GM12878 (cell line): ENCODE measurements around the gene COL9A3. TPM values are rescaled to one million over a fixed set of nuclear protein-coding genes. Genes with fewer than 3 reads are reported as not detected.

ENCODE experiments used
- ATAC-seq: fragments of 200-7000 bp; cut with Tn5 transposase; 3 replicates; pipeline ENCODE4 v1.9.1; 2020; ENCODE audit warnings: mild to moderate bottlenecking, moderate library complexity
- BruUV-seq: library from RNA; stranded (reverse); fragments of 400-500 nt; replicated peaks from 2 replicates; lab custom pipeline; 2021; lab: Mats Ljungman, UMichigan
- CTCF ChIA-PET: fragments of 300-600 bp; sonication (Branson Sonifier 250); formaldehyde crosslinking; extraction: SDS; loops from one replicate; lab custom pipeline; 2021; ENCODE audit warnings: inconsistent platforms; lab: Yijun Ruan, JAX
- POLR2A ChIA-PET: fragments of 350-600 bp; formaldehyde crosslinking; extraction: SDS; loops from one replicate; lab custom pipeline; 2021; ENCODE audit warnings: inconsistent platforms; lab: Charles Lee
- RAD21 ChIA-PET: fragments of 300-600 bp; sonication (Branson Sonifier 250); formaldehyde crosslinking; loops from one replicate; lab custom pipeline; 2023; ENCODE audit warnings: antibody characterized with exemption; ENCODE audit not compliant: unreplicated experiment; lab: Charles Lee
- SMC1A ChIA-PET: fragments of 300-600 bp; sonication (Branson Sonifier 250); formaldehyde crosslinking; loops from one replicate; lab custom pipeline; 2023; ENCODE audit not compliant: unreplicated experiment, uncharacterized antibody; lab: Charles Lee
- DNase-seq: peaks from one replicate; pipeline ENCODE4 v3.0.0-alpha.2; 2011; ENCODE audit warnings: low read depth, low spot score
- FAIRE-seq: peaks from 3 replicates; lab custom pipeline; 2011; peaks lifted over from hg19 to GRCh38; lab: Jason Lieb, UNC
- H2AFZ ChIP-seq: 2 replicates; pipeline ENCODE4 v1.6.0; 2011; ENCODE audit warnings: low read depth, low read length, control low read depth; ENCODE audit not compliant: control insufficient read depth
- H3K27ac ChIP-seq: 2 replicates; pipeline ENCODE4 v1.5.1; 2011; ENCODE audit warnings: control low read depth; ENCODE audit not compliant: control insufficient read depth, insufficient read depth
- H3K27me3 ChIP-seq, 2 experiments: replicated peaks in 1 of 2; 2 replicates each; pipeline versions ENCODE4 v1.6.0 to v1.6.1; 2011; ENCODE audit warnings: low read length in 1 of 2; ENCODE audit not compliant: control insufficient read depth in 2 of 2, insufficient read depth in 2 of 2
- H3K36me3 ChIP-seq, 2 experiments: 2 replicates each; pipeline ENCODE4 v1.5.1; 2011; ENCODE audit warnings: low read length in 1 of 2; ENCODE audit not compliant: control insufficient read depth in 2 of 2, insufficient read depth in 2 of 2
- H3K4me1 ChIP-seq: 2 replicates; pipeline ENCODE4 v1.6.1; 2011; ENCODE audit warnings: mild to moderate bottlenecking, low read length, moderate library complexity, mixed read lengths; ENCODE audit not compliant: control insufficient read depth, insufficient read depth
- H3K4me2 ChIP-seq: 2 replicates; pipeline ENCODE4 v1.6.0; 2011; ENCODE audit warnings: control low read depth; ENCODE audit not compliant: control insufficient read depth, insufficient read depth
- H3K4me3 ChIP-seq: fragments of 200-600 bp; sonication (generic); 2 replicates; pipeline ENCODE4 v1.5.1; 2016
- H3K79me2 ChIP-seq: 2 replicates; pipeline ENCODE4 v1.6.0; 2011; ENCODE audit warnings: low read length; ENCODE audit not compliant: control insufficient read depth, insufficient read depth
- H3K9ac ChIP-seq: 2 replicates; pipeline ENCODE4 v1.8.0; 2011; ENCODE audit warnings: low read length, control low read depth, mixed read lengths; ENCODE audit not compliant: control insufficient read depth, insufficient read depth
- H3K9me3 ChIP-seq: replicated peaks from 3 replicates; pipeline ENCODE4 v1.5.1; 2011; ENCODE audit warnings: mild to moderate bottlenecking, low read length; ENCODE audit not compliant: control insufficient read depth, insufficient read depth
- H4K20me1 ChIP-seq: 2 replicates; pipeline ENCODE4 v1.6.0; 2011; ENCODE audit not compliant: control insufficient read depth, insufficient read depth
- DPF2 ChIP-seq: fragments of 450-650 bp; IDR thresholded peaks from 2 replicates; pipeline ENCODE4 v1.6.1; 2017; ENCODE audit warnings: mild to moderate bottlenecking
- FOS ChIP-seq: IDR thresholded peaks from 3 replicates; pipeline ENCODE4 v1.6.1; 2011; ENCODE audit warnings: borderline replicate concordance; ENCODE audit not compliant: insufficient read length; ENCODE audit errors: extremely low read depth
- GATAD2B ChIP-seq: fragments of 450-650 bp; conservative IDR thresholded peaks from 2 replicates; pipeline ENCODE4 v1.6.1; 2017; ENCODE audit warnings: low read depth, mild to moderate bottlenecking, moderate library complexity
- IRF4 ChIP-seq: IDR thresholded peaks from 2 replicates; pipeline ENCODE4 v1.6.1; 2011; ENCODE audit warnings: low read depth, low read length
- LARP7 ChIP-seq: fragments of 450-650 bp; IDR thresholded peaks from 2 replicates; pipeline ENCODE4 v1.6.1; 2017; ENCODE audit warnings: mild to moderate bottlenecking
- NR2C2 ChIP-seq: IDR thresholded peaks from 2 replicates; pipeline ENCODE4 v1.6.1; 2011; ENCODE audit warnings: borderline replicate concordance, low read depth; ENCODE audit not compliant: control insufficient read depth, insufficient read length
- POLR2AphosphoS5 ChIP-seq: IDR thresholded peaks from 2 replicates; pipeline ENCODE4 v1.6.1; 2011; ENCODE audit warnings: mild to moderate bottlenecking, low read length, inconsistent platforms
- RFX5 ChIP-seq: IDR thresholded peaks from 2 replicates; pipeline ENCODE4 v1.6.1; 2011; ENCODE audit warnings: low read depth, low read length, improper control_type of control experiment
- STAT1 ChIP-seq: fragments of 450-650 bp; conservative IDR thresholded peaks from 2 replicates; pipeline ENCODE4 v1.6.1; 2014; ENCODE audit warnings: antibody characterized with exemption, mild to moderate bottlenecking
- STAT3 ChIP-seq: IDR thresholded peaks from 2 replicates; pipeline ENCODE4 v1.6.1; 2011; ENCODE audit warnings: low read depth, low read length, improper control_type of control experiment
- SUZ12 ChIP-seq: fragments of 200-600 bp; sonication (generic); IDR thresholded peaks from one replicate; pipeline ENCODE4 v1.6.1; 2018; ENCODE audit warnings: antibody characterized with exemption, mild to moderate bottlenecking; ENCODE audit not compliant: unreplicated experiment
- ZNF207 ChIP-seq: fragments of 450-650 bp; IDR thresholded peaks from 2 replicates; pipeline ENCODE4 v1.6.1; 2014; ENCODE audit warnings: antibody characterized with exemption, mild to moderate bottlenecking, borderline replicate concordance
- ZNF217 ChIP-seq: fragments of 450-650 bp; IDR thresholded peaks from 2 replicates; pipeline ENCODE4 v1.6.1; 2017; ENCODE audit warnings: antibody characterized with exemption, mild to moderate bottlenecking
- WGBS: methylation state at CpG from one replicate; pipeline ENCODE4 v1.1.6; 2016; ENCODE audit warnings: low lambda C conversion rate; ENCODE audit not compliant: insufficient replicate concordance, insufficient coverage; ENCODE audit errors: missing lambda C conversion rate; 5-methylcytosine and 5-hydroxymethylcytosine counted together
- in situ Hi-C: fragments of 300-500 bp; cut with MboI; formaldehyde crosslinking; loops from 9 replicates; pipeline ENCODE4 v1.14.3; 2018; ENCODE audit warnings: mixed read lengths
- intact Hi-C: fragments of 100-400 bp; cut with micrococcal nuclease; formaldehyde crosslinking; loops from one replicate; pipeline ENCODE4 v1.14.2; 2022; ENCODE audit not compliant: unreplicated experiment
- polyA plus RNA-seq, 11 experiments: library from polyadenylated mRNA; depleted of rRNA in 4 of 11; unstranded in 6 of 11; stranded (reverse) in 5 of 11; fragments of >200 nt; fragmentation: Nextera tagmentation in 4 of 11; fragmentation: Illumina TruSeq in 1 of 11; extraction: Ambion mirVana in 4 of 11; extraction: Trizol in 1 of 11; gene quantifications; 1 replicate in 1 of 11; 2 replicates in 10 of 11; pipeline versions ENCODE4 v1.2.1 to v1.2.3, GENCODE V29; 2011 to 2016; ENCODE audit warnings: inconsistent platforms in 2 of 11, missing spikeins in 2 of 11, low read depth in 1 of 11
- total RNA-seq, 4 experiments: library from RNA; depleted of rRNA in 3 of 4; stranded (reverse); fragments of >200 nt in 3 of 4; fragmentation: Illumina TruSeq in 1 of 4; extraction: Trizol in 1 of 4; gene quantifications; 2 replicates each; pipeline versions ENCODE4 v1.2.1 to v1.2.3, GENCODE V29; 2013 to 2021
- TF ChIP-seq, protein P1 (sequence below): fragments of 450-650 bp; IDR thresholded peaks from 2 replicates; pipeline ENCODE4 v1.6.1; 2017; ENCODE audit warnings: antibody characterized with exemption, mild to moderate bottlenecking, moderate library complexity

The COL9A3 gene
- total and polyA plus RNA-seq, 10 of the 15 experiments (the other 5 are each of a cell fraction or from before 2014, with no cell fraction given) = 0.09 to 1.7 (median 0.63) TPM; not detected in 1

DNA sequence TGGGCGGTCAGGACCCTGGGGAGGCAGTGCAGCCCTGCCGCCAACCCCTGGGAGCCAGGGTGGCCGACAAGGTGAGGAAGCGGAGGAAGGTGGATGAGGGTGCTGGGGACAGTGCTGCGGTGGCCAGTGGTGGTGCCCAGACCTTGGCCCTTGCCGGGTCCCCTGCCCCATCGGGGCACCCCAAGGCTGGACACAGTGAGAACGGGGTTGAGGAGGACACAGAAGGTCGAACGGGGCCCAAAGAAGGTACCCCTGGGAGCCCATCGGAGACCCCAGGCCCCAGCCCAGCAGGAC, 4.0 kb upstream of the COL9A3 start:
- Histone ChIP-seq H3K4me2 (no peak overlapping the region), H3K9me3 (no peaks in the 10 kb centered on the region), H3K4me3 (no peak overlapping the region), H3K36me3 (peaks cover 9 to 32% of the 10 kb centered on the region in 2 experiments; a peak in 3 of 4 replicates), H3K79me2 (no peaks in the 10 kb centered on the region; the same call in none of the 2 replicates), H3K27me3 (peaks cover 2 to 8% of the 10 kb centered on the region in 2 experiments; a peak in 2 of 4 replicates), H3K9ac (no peak overlapping the region), H4K20me1 (no peaks in the 10 kb centered on the region), H2AFZ (no peak overlapping the region), H3K27ac (no peak overlapping the region), H3K4me1 (peaks cover under 1% of the 10 kb centered on the region; the same call in 1 of the 2 replicates)
- in situ Hi-C loops (no loop called here), intact Hi-C loops (no loop called here)
- BruUV-seq = TSS peak; percentile 66
- ChIA-PET SMC1A (no interaction called here), POLR2A (no interaction called here), CTCF (no interaction called here), RAD21 (no interaction called here)
- WGBS = 95% methylated on average over 9 of the region's 11 CpGs
- ATAC-seq (no peak), FAIRE-seq (no peak), DNase-seq (no peak)
- TF ChIP-seq DPF2 = no peak
- no peak for TF ChIP-seq SUZ12
- no peak for TF ChIP-seq STAT1
- TF ChIP-seq, protein P1, sequence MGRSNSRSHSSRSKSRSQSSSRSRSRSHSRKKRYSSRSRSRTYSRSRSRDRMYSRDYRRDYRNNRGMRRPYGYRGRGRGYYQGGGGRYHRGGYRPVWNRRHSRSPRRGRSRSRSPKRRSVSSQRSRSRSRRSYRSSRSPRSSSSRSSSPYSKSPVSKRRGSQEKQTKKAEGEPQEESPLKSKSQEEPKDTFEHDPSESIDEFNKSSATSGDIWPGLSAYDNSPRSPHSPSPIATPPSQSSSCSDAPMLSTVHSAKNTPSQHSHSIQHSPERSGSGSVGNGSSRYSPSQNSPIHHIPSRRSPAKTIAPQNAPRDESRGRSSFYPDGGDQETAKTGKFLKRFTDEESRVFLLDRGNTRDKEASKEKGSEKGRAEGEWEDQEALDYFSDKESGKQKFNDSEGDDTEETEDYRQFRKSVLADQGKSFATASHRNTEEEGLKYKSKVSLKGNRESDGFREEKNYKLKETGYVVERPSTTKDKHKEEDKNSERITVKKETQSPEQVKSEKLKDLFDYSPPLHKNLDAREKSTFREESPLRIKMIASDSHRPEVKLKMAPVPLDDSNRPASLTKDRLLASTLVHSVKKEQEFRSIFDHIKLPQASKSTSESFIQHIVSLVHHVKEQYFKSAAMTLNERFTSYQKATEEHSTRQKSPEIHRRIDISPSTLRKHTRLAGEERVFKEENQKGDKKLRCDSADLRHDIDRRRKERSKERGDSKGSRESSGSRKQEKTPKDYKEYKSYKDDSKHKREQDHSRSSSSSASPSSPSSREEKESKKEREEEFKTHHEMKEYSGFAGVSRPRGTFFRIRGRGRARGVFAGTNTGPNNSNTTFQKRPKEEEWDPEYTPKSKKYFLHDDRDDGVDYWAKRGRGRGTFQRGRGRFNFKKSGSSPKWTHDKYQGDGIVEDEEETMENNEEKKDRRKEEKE = no peak
- no peak for TF ChIP-seq RFX5
- TF ChIP-seq LARP7 = no peak
- TF ChIP-seq ZNF217 = no peak
- TF ChIP-seq GATAD2B = no peak
- TF ChIP-seq STAT3 = no peak
- no peak for TF ChIP-seq IRF4
- no peak for TF ChIP-seq FOS
- no peak for TF ChIP-seq NR2C2
- TF ChIP-seq POLR2AphosphoS5 = no peak
- TF ChIP-seq ZNF207 = no peak
